MCF 10A (cell line): ENCODE results near the gene DYNC1H1. TPM values are rescaled to one million over a fixed set of nuclear protein-coding genes. Genes with fewer than 3 reads are reported as not detected.

Experiments used
- BruUV-seq: library from RNA; stranded (reverse); fragments of 400-500 nt; replicated peaks from 2 replicates; lab custom pipeline; 2021; lab: Mats Ljungman, UMichigan
- CTCF ChIA-PET: fragments of 300-600 bp; sonication (Branson Sonifier 250); formaldehyde crosslinking; extraction: SDS; loops from one replicate; lab custom pipeline; 2021; ENCODE audit warnings: antibody characterized with exemption, inconsistent platforms; lab: Yijun Ruan, JAX
- POLR2A ChIA-PET: fragments of 300-600, 350-650 bp; sonication (Branson Sonifier 250); formaldehyde crosslinking; extraction: SDS; loops from one replicate; lab custom pipeline; 2020; ENCODE audit warnings: antibody characterized with exemption, inconsistent platforms; lab: Yijun Ruan, JAX
- DNase-seq: peaks from one replicate; pipeline ENCODE4 v3.0.0-alpha.2; 2018; ENCODE audit not compliant: unreplicated experiment
- H3K27ac Mint-ChIP-seq: one replicate; pipeline ENCODE4 v1.8.0; 2022; ENCODE audit warnings: mild to moderate bottlenecking, low read depth, mixed read lengths; ENCODE audit not compliant: unreplicated experiment
- H3K27me3 Mint-ChIP-seq: one replicate; pipeline ENCODE4 v1.8.0; 2022; ENCODE audit warnings: mixed read lengths; ENCODE audit not compliant: insufficient read depth, unreplicated experiment
- H3K36me3 Mint-ChIP-seq: one replicate; pipeline ENCODE4 v1.8.0; 2022; ENCODE audit warnings: mild to moderate bottlenecking, moderate library complexity, mixed read lengths; ENCODE audit not compliant: insufficient read depth, unreplicated experiment
- H3K4me1 Mint-ChIP-seq: one replicate; pipeline ENCODE4 v1.8.0; 2022; ENCODE audit warnings: mixed read lengths; ENCODE audit not compliant: insufficient read depth, unreplicated experiment
- H3K4me3 Mint-ChIP-seq: one replicate; pipeline ENCODE4 v1.8.0; 2022; ENCODE audit warnings: mild to moderate bottlenecking, moderate library complexity, mixed read lengths; ENCODE audit not compliant: unreplicated experiment
- H3K9me3 Mint-ChIP-seq: one replicate; pipeline ENCODE4 v1.8.0; 2022; ENCODE audit warnings: mixed read lengths; ENCODE audit not compliant: unreplicated experiment
- intact Hi-C: fragments of 100-400 bp; cut with micrococcal nuclease; formaldehyde crosslinking; loops from 2 replicates; pipeline ENCODE4 v1.14.1; 2022
- total RNA-seq: library from RNA; stranded (reverse); gene quantifications from 2 replicates; pipeline ENCODE4 v1.2.3, GENCODE V29; 2022
- TF ChIP-seq, protein P1 (sequence below): fragments of 200-600 bp; IDR thresholded peaks from one replicate; pipeline ENCODE4 v1.8.0; 2022; ENCODE audit warnings: antibody characterized with exemption, mild to moderate bottlenecking; ENCODE audit not compliant: unreplicated experiment

Gene DYNC1H1
- total RNA-seq, 1 experiment from 2014 or later: 704 TPM

DNA sequence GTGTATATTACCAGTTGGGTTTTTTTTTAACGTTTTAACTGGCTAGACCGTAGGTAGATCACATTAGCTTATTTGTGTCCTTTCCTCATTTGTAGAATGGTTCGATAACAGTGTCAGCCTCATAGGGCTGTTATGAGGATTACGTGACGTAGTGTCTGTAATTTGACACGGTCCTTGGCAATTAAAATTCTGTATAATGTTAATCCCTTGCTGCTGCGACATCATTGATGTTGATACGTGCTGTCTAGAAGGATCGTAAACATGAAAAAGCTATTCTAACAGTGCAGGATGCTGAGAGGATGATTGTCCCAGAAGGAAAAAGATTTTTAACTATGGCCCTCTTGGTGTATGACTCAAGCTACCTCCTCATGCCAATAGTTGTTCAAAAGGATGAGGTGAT lies 71.5 kb downstream of the DYNC1H1 start:
- peaks cover 100% of the 10 kb centered on the region for H3K36me3 Mint-ChIP-seq
- POLR2A ChIA-PET: no interaction called here
- peaks cover 6% of the 10 kb centered on the region for H3K4me1 Mint-ChIP-seq
- DNase-seq: no peak
- CTCF ChIA-PET: interaction anchor here (0.6 to 0.8 kb wide), 2 partner anchors 10 to 217 kb away, joined by 3 to 4 read pairs; no protein-coding TSS in a partner anchor
- H3K27ac Mint-ChIP-seq: no peak overlapping the region
- H3K27me3 Mint-ChIP-seq: no peaks in the 10 kb centered on the region
- BruUV-seq: no TSS peak
- TF ChIP-seq, protein P1, sequence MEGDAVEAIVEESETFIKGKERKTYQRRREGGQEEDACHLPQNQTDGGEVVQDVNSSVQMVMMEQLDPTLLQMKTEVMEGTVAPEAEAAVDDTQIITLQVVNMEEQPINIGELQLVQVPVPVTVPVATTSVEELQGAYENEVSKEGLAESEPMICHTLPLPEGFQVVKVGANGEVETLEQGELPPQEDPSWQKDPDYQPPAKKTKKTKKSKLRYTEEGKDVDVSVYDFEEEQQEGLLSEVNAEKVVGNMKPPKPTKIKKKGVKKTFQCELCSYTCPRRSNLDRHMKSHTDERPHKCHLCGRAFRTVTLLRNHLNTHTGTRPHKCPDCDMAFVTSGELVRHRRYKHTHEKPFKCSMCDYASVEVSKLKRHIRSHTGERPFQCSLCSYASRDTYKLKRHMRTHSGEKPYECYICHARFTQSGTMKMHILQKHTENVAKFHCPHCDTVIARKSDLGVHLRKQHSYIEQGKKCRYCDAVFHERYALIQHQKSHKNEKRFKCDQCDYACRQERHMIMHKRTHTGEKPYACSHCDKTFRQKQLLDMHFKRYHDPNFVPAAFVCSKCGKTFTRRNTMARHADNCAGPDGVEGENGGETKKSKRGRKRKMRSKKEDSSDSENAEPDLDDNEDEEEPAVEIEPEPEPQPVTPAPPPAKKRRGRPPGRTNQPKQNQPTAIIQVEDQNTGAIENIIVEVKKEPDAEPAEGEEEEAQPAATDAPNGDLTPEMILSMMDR: no peak
- intact Hi-C loops: no loop called here
- H3K4me3 Mint-ChIP-seq: no peak overlapping the region
- no peaks in the 10 kb centered on the region for H3K9me3 Mint-ChIP-seq

DNA sequence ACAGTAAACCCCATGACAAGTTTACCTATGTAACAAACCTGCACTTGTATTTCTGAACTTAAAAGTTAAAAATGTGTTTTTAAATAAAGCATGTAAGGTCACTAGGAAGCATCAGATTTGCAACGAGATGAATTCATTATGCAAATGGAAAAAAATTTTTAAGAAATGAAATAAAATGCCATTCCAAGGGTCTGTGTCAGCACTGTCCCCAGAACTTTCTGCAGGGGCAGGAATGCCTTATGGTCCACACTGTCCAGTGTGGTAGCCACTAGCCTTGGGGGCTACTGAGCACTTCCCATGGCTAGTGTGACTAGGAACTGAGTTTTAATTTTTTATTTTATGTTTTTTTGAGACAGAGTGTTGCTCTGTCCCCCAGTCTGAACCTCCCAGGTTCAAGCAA lies 73.3 kb downstream of the DYNC1H1 start:
- ChIA-PET POLR2A (interaction anchor here (0.6 kb wide), 2 partner anchors 12 to 267 kb away, joined by 3 read pairs; partner anchors contain the start of gene MOK), CTCF (interaction anchor here (0.6 kb wide), 1 partner anchor 10 kb away, joined by 3 read pairs; no protein-coding TSS in a partner anchor)
- peaks cover 6% of the 10 kb centered on the region for H3K4me1 Mint-ChIP-seq
- no TSS peak for BruUV-seq
- H3K4me3 Mint-ChIP-seq: no peak overlapping the region
- H3K9me3 Mint-ChIP-seq: no peaks in the 10 kb centered on the region
- no peak overlapping the region for H3K27ac Mint-ChIP-seq
- H3K36me3 Mint-ChIP-seq: peaks cover 100% of the 10 kb centered on the region
- TF ChIP-seq, protein P1: no peak
- no peaks in the 10 kb centered on the region for H3K27me3 Mint-ChIP-seq
- intact Hi-C loops: no loop called here
- no peak for DNase-seq

DNA sequence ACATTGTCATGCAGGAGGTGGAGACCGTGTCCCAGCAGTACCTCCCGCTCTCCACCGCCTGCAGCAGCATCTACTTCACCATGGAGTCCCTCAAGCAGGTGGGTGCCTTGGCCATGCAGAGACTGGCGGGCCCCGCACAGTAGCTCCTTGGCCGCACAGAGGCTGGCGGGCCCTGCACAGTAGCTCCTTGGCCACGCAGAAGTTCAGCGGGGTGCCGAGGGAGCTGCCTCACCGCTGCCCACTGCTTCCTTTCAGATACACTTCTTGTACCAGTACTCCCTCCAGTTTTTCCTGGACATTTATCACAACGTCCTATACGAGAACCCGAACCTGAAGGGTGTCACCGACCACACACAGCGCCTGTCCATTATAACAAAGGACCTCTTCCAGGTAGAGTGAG lies 74.8 kb downstream of the DYNC1H1 start:
- CTCF ChIA-PET: no interaction called here

DNA sequence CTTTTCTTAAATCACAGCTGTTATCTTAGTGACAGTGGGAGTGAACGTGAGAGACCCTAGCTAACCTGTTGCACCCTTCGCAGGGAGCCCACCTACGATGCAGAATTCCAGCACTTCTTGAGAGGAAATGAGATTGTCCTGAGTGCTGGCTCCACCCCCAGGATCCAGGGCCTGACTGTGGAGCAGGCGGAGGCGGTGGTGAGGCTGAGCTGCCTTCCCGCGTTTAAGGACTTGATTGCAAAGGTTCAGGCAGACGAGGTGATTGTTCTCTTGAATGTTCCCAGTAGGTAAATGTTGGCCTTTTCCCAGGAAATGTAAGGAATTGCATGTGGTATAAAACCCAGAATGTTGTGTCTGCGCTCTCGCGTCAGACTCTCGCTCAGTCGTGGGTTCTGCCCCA lies 75.8 kb downstream of the DYNC1H1 start:
- BruUV-seq: no TSS peak
- CTCF ChIA-PET: no interaction called here
- POLR2A ChIA-PET: no interaction called here
- no peak for DNase-seq
- Mint-ChIP-seq H3K36me3 (peaks cover 99% of the 10 kb centered on the region), H3K4me3 (no peak overlapping the region), H3K27me3 (no peaks in the 10 kb centered on the region), H3K4me1 (no peaks in the 10 kb centered on the region), H3K27ac (no peak overlapping the region), H3K9me3 (no peaks in the 10 kb centered on the region)
- TF ChIP-seq, protein P1: no peak
- intact Hi-C loops: no loop called here

More for the DNA sequence above, 74.8 kb downstream of the DYNC1H1 start:
- Mint-ChIP-seq H3K9me3 (no peaks in the 10 kb centered on the region), H3K4me3 (no peak overlapping the region), H3K4me1 (peaks cover 1% of the 10 kb centered on the region), H3K27ac (no peak overlapping the region), H3K27me3 (no peaks in the 10 kb centered on the region), H3K36me3 (peaks cover 100% of the 10 kb centered on the region)
- POLR2A ChIA-PET: no interaction called here
- intact Hi-C loops: no loop called here
- TF ChIP-seq, protein P1: no peak
- BruUV-seq: no TSS peak
- DNase-seq: no peak
